ENCODE data around the gene ZNF560. TPM values are rescaled to one million over a fixed set of nuclear protein-coding genes. Genes with fewer than 3 reads are reported as not detected.

Gene ZNF560
- total and polyA plus RNA-seq, 9 of the 15 experiments (the other 6 are each of a cell fraction or from before 2014, with no cell fraction given) = 0.04 to 0.18 (median 0.05) TPM; not detected in 3

GRCh38 chr19:9487016-9487415, 11.4 kb downstream of the ZNF560 start:
- Histone ChIP-seq H3K9ac (ENCODE audit: insufficient read depth in 1 of 2, low read depth in 2 of 2, low read length in 2 of 2) (no peak overlapping the region), H2AFZ (ENCODE audit: low read depth, low read length) (no peak overlapping the region), H3K79me2 (ENCODE audit: control insufficient read depth, insufficient read depth, low read length) (no peaks in the 10 kb centered on the region), H3K4me2 (ENCODE audit: insufficient read depth, low read length) (no peak overlapping the region), H3K4me1 (replicated peaks in 1 of 2; ENCODE audit: control insufficient read depth in 2 of 2, insufficient read depth in 2 of 2, low read length in 2 of 2) (no peaks in the 10 kb centered on the region), H3K36me3 (ENCODE audit: control insufficient read depth, insufficient read depth, low read length) (no peaks in the 10 kb centered on the region), H4K20me1 (replicated peaks; ENCODE audit: control insufficient read depth, insufficient read depth, low read length) (no peaks in the 10 kb centered on the region), H3K27me3 (ENCODE audit: control insufficient read depth in 2 of 2, insufficient read depth in 2 of 2, low read length in 2 of 2) (no peaks in the 10 kb centered on the region), H3K9me3 (replicated peaks; ENCODE audit: control insufficient read depth, insufficient read depth, low read depth, low read length) (peaks cover 2% of the 10 kb centered on the region; the same call in 1 of the 2 replicates), H3K27ac (ENCODE audit: extremely low read depth, low read depth, low read length) (no peak overlapping the region), H3K4me3 (no peak overlapping the region), H3K9me1 (ENCODE audit: control insufficient read depth, insufficient read depth, low read length) (peaks cover 2% of the 10 kb centered on the region)
- TF ChIP-seq CBX5 (IDR thresholded peaks at IDR 0.05; ENCODE audit: borderline replicate concordance, low read depth) = peak; percentile 89; the same call in 1 of the 2 replicates
- TF ChIP-seq CBX3 (IDR thresholded peaks at IDR 0.05; ENCODE audit: borderline replicate concordance in 1 of 2, low read length in 2 of 2) = peak in 1 of 2 experiments; percentile 75; a peak in 1 of 3 replicates
- TF ChIP-seq TRIM28 (IDR thresholded peaks at IDR 0.05) = peak; percentile 83
- peak; percentile 79 for TF ChIP-seq ZNF561 (CRISPR knock-in tag; conservative IDR thresholded peaks at IDR 0.05)
- TF ChIP-seq MBD2 (IDR thresholded peaks at IDR 0.05; ENCODE audit: borderline replicate concordance, low read depth) = no peak
- peak; percentile 91 for TF ChIP-seq ZNF280A (IDR thresholded peaks at IDR 0.05; ENCODE audit: low read depth, partially characterized antibody)
- TF ChIP-seq HDAC1 (IDR thresholded peaks at IDR 0.05) = no peak
- TF ChIP-seq GATA2 (CRISPR knock-in tag; IDR thresholded peaks at IDR 0.05) = no peak
- DNase-seq (ENCODE audit: extremely low read depth in 1 of 4, low spot score in 3 of 4) (no peak), ATAC-seq (no peak), FAIRE-seq (no peak)
- POLR2A ChIA-PET = no interaction called here
- no TSS peak for BruUV-seq (replicated peaks)
- CTCF ChIA-PET (ENCODE audit: low intra/inter-chr PET ratio) = no interaction called here
- intact Hi-C loops (cut with micrococcal nuclease) = no loop called here
- in situ Hi-C loops (cut with MboI) = no loop called here
- whole genome bisulfite sequencing (ENCODE audit: insufficient coverage, low coverage, missing lambda C conversion rate) = 0% methylated on average over 2 of the region's 2 CpGs

All from K562 (cell line).